BLaER1 (cell line): ENCODE measurements around the gene GPR55.
"Not testable (repeated sequence)": the region's sequence is repeated elsewhere in the genome, so short reads cannot be mapped to it uniquely, and the experiment has no call there.

ENCODE experiments used
- H3K27ac ChIP-seq: shearing (Covaris generic); formaldehyde crosslinking; 2 replicates; pipeline ENCODE4 v1.8.1; 2022
- H3K27me3 ChIP-seq: shearing (Covaris generic); formaldehyde crosslinking; 2 replicates; pipeline ENCODE4 v1.8.1; 2022
- H3K36me3 ChIP-seq: shearing (Covaris generic); formaldehyde crosslinking; 2 replicates; pipeline ENCODE4 v1.8.1; 2022
- H3K4me1 ChIP-seq: shearing (Covaris generic); formaldehyde crosslinking; 2 replicates; pipeline ENCODE4 v1.8.1; 2022
- H3K4me2 ChIP-seq: shearing (Covaris generic); formaldehyde crosslinking; 2 replicates; pipeline ENCODE4 v1.8.1; 2022
- H3K4me3 ChIP-seq: shearing (Covaris generic); formaldehyde crosslinking; 2 replicates; pipeline ENCODE4 v1.8.1; 2022
- H3K9ac ChIP-seq: shearing (Covaris generic); formaldehyde crosslinking; 2 replicates; pipeline ENCODE4 v1.8.1; 2022
- H3K9me3 ChIP-seq: shearing (Covaris generic); formaldehyde crosslinking; 2 replicates; pipeline ENCODE4 v1.8.1; 2022
- H4K20me1 ChIP-seq: shearing (Covaris generic); formaldehyde crosslinking; 2 replicates; pipeline ENCODE4 v1.8.1; 2022
- Cebpa-rat ChIP-seq: shearing (Covaris generic); IDR thresholded peaks from 2 replicates; pipeline ENCODE4 v1.8.1; 2022

GPR55 gene

GRCh38 chr2:230942920-230943896 lies 18.2 kb upstream of the GPR55 start:
- Histone ChIP-seq H3K27me3 (no peaks in the 10 kb centered on the region), H3K9ac (no peak overlapping the region), H4K20me1 (no peaks in the 10 kb centered on the region), H3K9me3 (peaks cover under 1% of the 10 kb centered on the region; the same call in 1 of the 2 replicates), H3K36me3 (no peaks in the 10 kb centered on the region), H3K27ac (no peak overlapping the region), H3K4me3 (no peak overlapping the region), H3K4me1 (peaks cover 6% of the 10 kb centered on the region), H3K4me2 (no peak overlapping the region)
- no peak for TF ChIP-seq Cebpa-rat

- no peak overlapping the region for H3K27ac ChIP-seq
- H3K4me2 ChIP-seq, result no peak overlapping the region
- H3K27me3 ChIP-seq, result no peaks in the 10 kb centered on the region
- H3K9me3 ChIP-seq, result peaks cover 9% of the 10 kb centered on the region
- no peak for TF ChIP-seq Cebpa-rat
- H3K4me1 ChIP-seq, result no peaks in the 10 kb centered on the region; the same call in 1 of the 2 replicates
- no peaks in the 10 kb centered on the region for H4K20me1 ChIP-seq
- no peak overlapping the region for H3K9ac ChIP-seq
- no peaks in the 10 kb centered on the region for H3K36me3 ChIP-seq
- no peak overlapping the region for H3K4me3 ChIP-seq
These were observed 17.3 kb upstream of the GPR55 start for GRCh38 chr2:230942371-230942770.

- H3K36me3 ChIP-seq, result no peaks in the 10 kb centered on the region
- H3K4me2 ChIP-seq, result no peak overlapping the region
- H3K27ac ChIP-seq, result no peak overlapping the region
- H3K9me3 ChIP-seq, result peaks cover 18% of the 10 kb centered on the region
- H3K9ac ChIP-seq, result no peak overlapping the region
- no peak for TF ChIP-seq Cebpa-rat
- H4K20me1 ChIP-seq, result no peaks in the 10 kb centered on the region
- no peaks in the 10 kb centered on the region; the same call in 1 of the 2 replicates for H3K4me1 ChIP-seq
- H3K4me3 ChIP-seq, result no peak overlapping the region
- no peaks in the 10 kb centered on the region for H3K27me3 ChIP-seq
These were observed 16.4 kb upstream of the GPR55 start for GRCh38 chr2:230941202-230942180.

- no peak overlapping the region for H3K4me2 ChIP-seq
- no peaks in the 10 kb centered on the region for H3K36me3 ChIP-seq
- H3K9ac ChIP-seq, result no peak overlapping the region
- no peak overlapping the region for H3K27ac ChIP-seq
- no peak overlapping the region for H3K4me3 ChIP-seq
- peaks cover under 1% of the 10 kb centered on the region for H3K4me1 ChIP-seq
- H4K20me1 ChIP-seq, result no peaks in the 10 kb centered on the region
- peaks cover 28% of the 10 kb centered on the region for H3K9me3 ChIP-seq
- TF ChIP-seq Cebpa-rat, result no peak
- no peaks in the 10 kb centered on the region for H3K27me3 ChIP-seq
These were observed 15.4 kb upstream of the GPR55 start for GRCh38 chr2:230940471-230940815.

GRCh38 chr2:230939691-230940470 lies 14.8 kb upstream of the GPR55 start:
- Histone ChIP-seq H3K4me1 (peaks cover 6% of the 10 kb centered on the region), H3K4me2 (no peak overlapping the region), H3K36me3 (no peaks in the 10 kb centered on the region), H3K9ac (no peak overlapping the region), H3K27ac (no peak overlapping the region), H3K4me3 (no peak overlapping the region), H3K9me3 (peaks cover 30% of the 10 kb centered on the region), H4K20me1 (no peaks in the 10 kb centered on the region), H3K27me3 (no peaks in the 10 kb centered on the region)
- no peak for TF ChIP-seq Cebpa-rat

- no peaks in the 10 kb centered on the region for H3K27me3 ChIP-seq
- no peak overlapping the region for H3K9ac ChIP-seq
- no peak overlapping the region for H3K4me2 ChIP-seq
- no peak overlapping the region for H3K4me3 ChIP-seq
- H3K27ac ChIP-seq, result no peak overlapping the region
- H4K20me1 ChIP-seq, result no peaks in the 10 kb centered on the region
- peaks cover 13% of the 10 kb centered on the region for H3K4me1 ChIP-seq
- no peaks in the 10 kb centered on the region for H3K36me3 ChIP-seq
- TF ChIP-seq Cebpa-rat, result no peak
- peaks cover 30% of the 10 kb centered on the region for H3K9me3 ChIP-seq
These were observed 14.1 kb upstream of the GPR55 start for GRCh38 chr2:230939066-230939591.

GRCh38 chr2:230938516-230939065 lies 13.5 kb upstream of the GPR55 start:
- Histone ChIP-seq H4K20me1 (no peaks in the 10 kb centered on the region), H3K4me2 (no peak overlapping the region), H3K4me1 (peaks cover 19% of the 10 kb centered on the region), H3K4me3 (no peak overlapping the region), H3K9ac (no peak overlapping the region), H3K27me3 (no peaks in the 10 kb centered on the region), H3K36me3 (no peaks in the 10 kb centered on the region), H3K9me3 (peaks cover 30% of the 10 kb centered on the region), H3K27ac (no peak overlapping the region)
- TF ChIP-seq Cebpa-rat, result no peak

- Histone ChIP-seq H3K4me2 (no peak overlapping the region), H3K27ac (no peak overlapping the region), H3K9me3 (peaks cover 30% of the 10 kb centered on the region), H4K20me1 (no peaks in the 10 kb centered on the region), H3K27me3 (no peaks in the 10 kb centered on the region), H3K9ac (no peak overlapping the region), H3K36me3 (no peaks in the 10 kb centered on the region), H3K4me3 (no peak overlapping the region), H3K4me1 (peaks cover 24% of the 10 kb centered on the region)
- no peak for TF ChIP-seq Cebpa-rat
These were observed 13.1 kb upstream of the GPR55 start for GRCh38 chr2:230938098-230938497.

- H3K9ac ChIP-seq, result no peak overlapping the region
- TF ChIP-seq Cebpa-rat, result no peak
- no peak overlapping the region for H3K4me2 ChIP-seq
- H3K4me3 ChIP-seq, result no peak overlapping the region
- H3K36me3 ChIP-seq, result no peaks in the 10 kb centered on the region
- H4K20me1 ChIP-seq, result no peaks in the 10 kb centered on the region
- H3K9me3 ChIP-seq, result peaks cover 30% of the 10 kb centered on the region
- H3K27me3 ChIP-seq, result no peaks in the 10 kb centered on the region
- H3K27ac ChIP-seq, result no peak overlapping the region
- peaks cover 31% of the 10 kb centered on the region for H3K4me1 ChIP-seq
These were observed 12.3 kb upstream of the GPR55 start for GRCh38 chr2:230937362-230937761.

- H3K27ac ChIP-seq, H3K9ac ChIP-seq, H3K36me3 ChIP-seq, H4K20me1 ChIP-seq, H3K4me3 ChIP-seq, H3K27me3 ChIP-seq, H3K4me2 ChIP-seq: not testable (repeated sequence)
- Histone ChIP-seq H3K9me3 (peaks cover 30% of the 10 kb centered on the region), H3K4me1 (peaks cover 42% of the 10 kb centered on the region)
These were observed 11.2 kb upstream of the GPR55 start for GRCh38 chr2:230936243-230936642.
